GM12878 (cell line): ENCODE measurements around the gene ELP6. TPM values are rescaled to one million over a fixed set of nuclear protein-coding genes. Genes with fewer than 3 reads are reported as not detected.

Experiments used
- ASH2L ChIP-seq: fragments of 300-600, 200-600 bp; sonication (generic); IDR thresholded peaks from 2 replicates; pipeline ENCODE4 v1.6.1; 2017; ENCODE audit warnings: low read depth, mild to moderate bottlenecking, borderline replicate concordance
- BMI1 ChIP-seq: fragments of 450-650 bp; IDR thresholded peaks from 2 replicates; pipeline ENCODE4 v1.6.1; 2016; ENCODE audit warnings: mild to moderate bottlenecking, moderate library complexity, borderline replicate concordance
- CREM ChIP-seq: IDR thresholded peaks from 2 replicates; pipeline ENCODE4 v1.6.1; 2014; ENCODE audit warnings: antibody characterized with exemption, low read depth
- DPF2 ChIP-seq: fragments of 450-650 bp; IDR thresholded peaks from 2 replicates; pipeline ENCODE4 v1.6.1; 2017; ENCODE audit warnings: mild to moderate bottlenecking
- EED ChIP-seq: sonication (generic); IDR thresholded peaks from 2 replicates; pipeline ENCODE4 v1.6.1; 2016; ENCODE audit warnings: antibody characterized with exemption, low read depth
- HDGF ChIP-seq: fragments of 450-650 bp; IDR thresholded peaks from 2 replicates; pipeline ENCODE4 v1.6.1; 2016; ENCODE audit warnings: antibody characterized with exemption
- IRF4 ChIP-seq: IDR thresholded peaks from 2 replicates; pipeline ENCODE4 v1.6.1; 2011; ENCODE audit warnings: low read depth, low read length
- MYC ChIP-seq: IDR thresholded peaks from 2 replicates; pipeline ENCODE4 v1.6.1; 2011; ENCODE audit warnings: mild to moderate bottlenecking, low read length, moderate library complexity, inconsistent platforms; ENCODE audit not compliant: insufficient read depth, insufficient replicate concordance, insufficient read length, severe bottlenecking
- NFYA ChIP-seq: IDR thresholded peaks from 2 replicates; pipeline ENCODE4 v1.6.1; 2011; ENCODE audit warnings: low read depth, mild to moderate bottlenecking, low read length, improper control_type of control experiment, borderline replicate concordance
- POLR2A ChIP-seq: IDR thresholded peaks from 2 replicates; pipeline ENCODE4 v1.6.1; 2011; ENCODE audit warnings: low read depth, mild to moderate bottlenecking, low read length
- SREBF2 ChIP-seq: IDR thresholded peaks from 2 replicates; pipeline ENCODE4 v1.6.1; 2012; ENCODE audit warnings: mild to moderate bottlenecking, low read length
- TAF1 ChIP-seq: IDR thresholded peaks from 2 replicates; pipeline ENCODE4 v1.6.1; 2011; ENCODE audit warnings: mild to moderate bottlenecking, low read depth, low read length, borderline replicate concordance
- ZNF274 ChIP-seq: IDR thresholded peaks from one replicate; pipeline ENCODE4 v1.8.0; 2011; ENCODE audit not compliant: insufficient read length, insufficient read depth
- ZNF622 ChIP-seq: fragments of 450-650 bp; IDR thresholded peaks from 2 replicates; pipeline ENCODE4 v1.6.1; 2017; ENCODE audit warnings: mild to moderate bottlenecking, inconsistent platforms
- polyA plus RNA-seq, 11 experiments: library from polyadenylated mRNA; depleted of rRNA in 4 of 11; unstranded in 6 of 11; stranded (reverse) in 5 of 11; fragments of >200 nt; fragmentation: Nextera tagmentation in 4 of 11; fragmentation: Illumina TruSeq in 1 of 11; extraction: Ambion mirVana in 4 of 11; extraction: Trizol in 1 of 11; gene quantifications; 1 replicate in 1 of 11; 2 replicates in 10 of 11; pipeline versions ENCODE4 v1.2.1 to v1.2.3, GENCODE V29; 2011 to 2016; ENCODE audit warnings: inconsistent platforms in 2 of 11, missing spikeins in 2 of 11, low read depth in 1 of 11
- total RNA-seq, 4 experiments: library from RNA; depleted of rRNA in 3 of 4; stranded (reverse); fragments of >200 nt in 3 of 4; fragmentation: Illumina TruSeq in 1 of 4; extraction: Trizol in 1 of 4; gene quantifications; 2 replicates each; pipeline versions ENCODE4 v1.2.1 to v1.2.3, GENCODE V29; 2013 to 2021
- TF ChIP-seq, protein P1 (sequence below): fragments of 450-650 bp; IDR thresholded peaks from 2 replicates; pipeline ENCODE4 v1.6.1; 2017; ENCODE audit warnings: mild to moderate bottlenecking, moderate library complexity
- TF ChIP-seq, protein P2 (sequence below): IDR thresholded peaks from 2 replicates; pipeline ENCODE4 v1.6.1; 2012; ENCODE audit warnings: improper control_type of control experiment, low read depth, low read length; ENCODE audit not compliant: insufficient replicate concordance
- TF ChIP-seq, protein P3 (sequence below): fragments of 450-650 bp; IDR thresholded peaks from 2 replicates; pipeline ENCODE4 v1.6.1; 2014; ENCODE audit warnings: mild to moderate bottlenecking

The ELP6 gene
- total and polyA plus RNA-seq, 10 of the 15 experiments (the other 5 are each of a cell fraction or from before 2014, with no cell fraction given): 39.5 to 83.3 (median 50.2) TPM

DNA sequence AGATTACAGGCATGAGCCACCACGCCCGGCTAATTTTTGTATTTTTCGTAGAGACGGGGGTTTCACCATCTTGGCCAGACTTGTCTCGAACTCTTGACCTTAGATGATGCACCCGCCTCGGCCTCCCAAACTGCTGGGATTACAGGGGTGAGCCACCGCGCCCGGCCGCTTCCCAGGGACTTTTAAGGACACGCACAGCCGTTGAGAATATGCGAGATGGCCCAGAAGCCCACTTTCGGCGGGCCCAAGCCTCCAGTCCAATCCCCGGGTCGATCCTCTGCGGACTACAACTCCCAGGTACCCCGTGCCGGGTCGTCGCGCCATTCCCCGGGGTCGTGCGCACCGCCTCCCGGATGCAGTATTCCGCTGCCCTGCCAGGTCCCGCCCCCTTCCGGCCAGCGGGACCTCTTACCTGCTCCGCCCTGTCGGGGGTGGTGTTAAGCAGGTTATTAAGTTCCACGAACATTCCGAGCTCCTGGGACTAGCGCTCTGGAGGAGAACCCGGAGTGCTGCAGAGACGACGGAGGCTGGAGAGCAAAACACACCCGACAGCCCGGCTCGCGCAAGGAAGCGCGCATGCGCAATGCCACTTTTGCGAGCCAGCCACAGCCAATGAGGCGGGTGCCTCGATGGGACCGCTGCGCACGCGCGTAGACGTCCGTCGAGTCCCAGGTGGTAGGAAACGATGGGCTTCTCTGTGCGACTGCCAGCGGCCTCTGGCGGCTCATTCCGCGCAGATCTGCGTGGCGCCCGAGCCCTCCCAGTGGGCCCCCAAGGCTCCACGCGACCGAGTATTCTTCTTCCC lies at the start of gene ELP6 (continued):
- TF ChIP-seq, protein P1, sequence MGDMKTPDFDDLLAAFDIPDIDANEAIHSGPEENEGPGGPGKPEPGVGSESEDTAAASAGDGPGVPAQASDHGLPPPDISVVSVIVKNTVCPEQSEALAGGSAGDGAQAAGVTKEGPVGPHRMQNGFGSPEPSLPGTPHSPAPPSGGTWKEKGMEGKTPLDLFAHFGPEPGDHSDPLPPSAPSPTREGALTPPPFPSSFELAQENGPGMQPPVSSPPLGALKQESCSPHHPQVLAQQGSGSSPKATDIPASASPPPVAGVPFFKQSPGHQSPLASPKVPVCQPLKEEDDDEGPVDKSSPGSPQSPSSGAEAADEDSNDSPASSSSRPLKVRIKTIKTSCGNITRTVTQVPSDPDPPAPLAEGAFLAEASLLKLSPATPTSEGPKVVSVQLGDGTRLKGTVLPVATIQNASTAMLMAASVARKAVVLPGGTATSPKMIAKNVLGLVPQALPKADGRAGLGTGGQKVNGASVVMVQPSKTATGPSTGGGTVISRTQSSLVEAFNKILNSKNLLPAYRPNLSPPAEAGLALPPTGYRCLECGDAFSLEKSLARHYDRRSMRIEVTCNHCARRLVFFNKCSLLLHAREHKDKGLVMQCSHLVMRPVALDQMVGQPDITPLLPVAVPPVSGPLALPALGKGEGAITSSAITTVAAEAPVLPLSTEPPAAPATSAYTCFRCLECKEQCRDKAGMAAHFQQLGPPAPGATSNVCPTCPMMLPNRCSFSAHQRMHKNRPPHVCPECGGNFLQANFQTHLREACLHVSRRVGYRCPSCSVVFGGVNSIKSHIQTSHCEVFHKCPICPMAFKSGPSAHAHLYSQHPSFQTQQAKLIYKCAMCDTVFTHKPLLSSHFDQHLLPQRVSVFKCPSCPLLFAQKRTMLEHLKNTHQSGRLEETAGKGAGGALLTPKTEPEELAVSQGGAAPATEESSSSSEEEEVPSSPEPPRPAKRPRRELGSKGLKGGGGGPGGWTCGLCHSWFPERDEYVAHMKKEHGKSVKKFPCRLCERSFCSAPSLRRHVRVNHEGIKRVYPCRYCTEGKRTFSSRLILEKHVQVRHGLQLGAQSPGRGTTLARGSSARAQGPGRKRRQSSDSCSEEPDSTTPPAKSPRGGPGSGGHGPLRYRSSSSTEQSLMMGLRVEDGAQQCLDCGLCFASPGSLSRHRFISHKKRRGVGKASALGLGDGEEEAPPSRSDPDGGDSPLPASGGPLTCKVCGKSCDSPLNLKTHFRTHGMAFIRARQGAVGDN: peak; percentile 80
- TF ChIP-seq EED (0 out of 2 replicates have a peak, but pooled peaks have one; percentile 21), MYC (peak; percentile 12), IRF4 (0 out of 2 replicates have a peak, but pooled peaks have one; percentile 26), TAF1 (peak; percentile 36; the same call in 1 of the 2 replicates), ZNF274 (no peak), ASH2L (peak; percentile 29; the same call in 1 of the 2 replicates), NFYA (no peak), HDGF (0 out of 2 replicates have a peak, but pooled peaks have one; percentile 47), ZNF622 (no peak), DPF2 (peak; percentile 65; the same call in 1 of the 2 replicates), BMI1 (no peak), SREBF2 (no peak), CREM (peak; percentile 87), POLR2A (peak; percentile 94)
- TF ChIP-seq, protein P2, sequence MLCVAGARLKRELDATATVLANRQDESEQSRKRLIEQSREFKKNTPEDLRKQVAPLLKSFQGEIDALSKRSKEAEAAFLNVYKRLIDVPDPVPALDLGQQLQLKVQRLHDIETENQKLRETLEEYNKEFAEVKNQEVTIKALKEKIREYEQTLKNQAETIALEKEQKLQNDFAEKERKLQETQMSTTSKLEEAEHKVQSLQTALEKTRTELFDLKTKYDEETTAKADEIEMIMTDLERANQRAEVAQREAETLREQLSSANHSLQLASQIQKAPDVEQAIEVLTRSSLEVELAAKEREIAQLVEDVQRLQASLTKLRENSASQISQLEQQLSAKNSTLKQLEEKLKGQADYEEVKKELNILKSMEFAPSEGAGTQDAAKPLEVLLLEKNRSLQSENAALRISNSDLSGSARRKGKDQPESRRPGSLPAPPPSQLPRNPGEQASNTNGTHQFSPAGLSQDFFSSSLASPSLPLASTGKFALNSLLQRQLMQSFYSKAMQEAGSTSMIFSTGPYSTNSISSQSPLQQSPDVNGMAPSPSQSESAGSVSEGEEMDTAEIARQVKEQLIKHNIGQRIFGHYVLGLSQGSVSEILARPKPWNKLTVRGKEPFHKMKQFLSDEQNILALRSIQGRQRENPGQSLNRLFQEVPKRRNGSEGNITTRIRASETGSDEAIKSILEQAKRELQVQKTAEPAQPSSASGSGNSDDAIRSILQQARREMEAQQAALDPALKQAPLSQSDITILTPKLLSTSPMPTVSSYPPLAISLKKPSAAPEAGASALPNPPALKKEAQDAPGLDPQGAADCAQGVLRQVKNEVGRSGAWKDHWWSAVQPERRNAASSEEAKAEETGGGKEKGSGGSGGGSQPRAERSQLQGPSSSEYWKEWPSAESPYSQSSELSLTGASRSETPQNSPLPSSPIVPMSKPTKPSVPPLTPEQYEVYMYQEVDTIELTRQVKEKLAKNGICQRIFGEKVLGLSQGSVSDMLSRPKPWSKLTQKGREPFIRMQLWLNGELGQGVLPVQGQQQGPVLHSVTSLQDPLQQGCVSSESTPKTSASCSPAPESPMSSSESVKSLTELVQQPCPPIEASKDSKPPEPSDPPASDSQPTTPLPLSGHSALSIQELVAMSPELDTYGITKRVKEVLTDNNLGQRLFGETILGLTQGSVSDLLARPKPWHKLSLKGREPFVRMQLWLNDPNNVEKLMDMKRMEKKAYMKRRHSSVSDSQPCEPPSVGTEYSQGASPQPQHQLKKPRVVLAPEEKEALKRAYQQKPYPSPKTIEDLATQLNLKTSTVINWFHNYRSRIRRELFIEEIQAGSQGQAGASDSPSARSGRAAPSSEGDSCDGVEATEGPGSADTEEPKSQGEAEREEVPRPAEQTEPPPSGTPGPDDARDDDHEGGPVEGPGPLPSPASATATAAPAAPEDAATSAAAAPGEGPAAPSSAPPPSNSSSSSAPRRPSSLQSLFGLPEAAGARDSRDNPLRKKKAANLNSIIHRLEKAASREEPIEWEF: no peak
- TF ChIP-seq, protein P3, sequence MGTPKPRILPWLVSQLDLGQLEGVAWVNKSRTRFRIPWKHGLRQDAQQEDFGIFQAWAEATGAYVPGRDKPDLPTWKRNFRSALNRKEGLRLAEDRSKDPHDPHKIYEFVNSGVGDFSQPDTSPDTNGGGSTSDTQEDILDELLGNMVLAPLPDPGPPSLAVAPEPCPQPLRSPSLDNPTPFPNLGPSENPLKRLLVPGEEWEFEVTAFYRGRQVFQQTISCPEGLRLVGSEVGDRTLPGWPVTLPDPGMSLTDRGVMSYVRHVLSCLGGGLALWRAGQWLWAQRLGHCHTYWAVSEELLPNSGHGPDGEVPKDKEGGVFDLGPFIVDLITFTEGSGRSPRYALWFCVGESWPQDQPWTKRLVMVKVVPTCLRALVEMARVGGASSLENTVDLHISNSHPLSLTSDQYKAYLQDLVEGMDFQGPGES: no peak; the same call in 1 of the 2 replicates
